Endothelial cell of hepatic sinusoid (primary cell): Measurements from ENCODE around the gene MYBPHL.

Experiments
- in situ Hi-C: cut with HindIII; loops from 2 replicates; pipeline ENCODE4 v1.10.0; 2017; ENCODE audit warnings: low sequenced_read_pairs

Gene MYBPHL

GRCh38 chr1:109281680-109282496 lies 24.9 kb downstream of the MYBPHL start:
- in situ Hi-C loops: no loop called here

- in situ Hi-C loops: no loop called here
Observed at GRCh38 chr1:109280862-109281261, 25.9 kb downstream of the MYBPHL start.

GRCh38 chr1:109279615-109280278 lies 27.1 kb downstream of the MYBPHL start:
- in situ Hi-C loops: loop anchor here (10.0 kb wide), 1 partner anchor 215 kb away; the partner anchor contains the start of gene CYB561D1

- in situ Hi-C loops: loop anchor here (10.0 kb wide), 1 partner anchor 217 kb away; the partner anchor contains the start of gene CYB561D1
Observed at GRCh38 chr1:109277434-109278204, 29.2 kb downstream of the MYBPHL start.

GRCh38 chr1:109275706-109276345 lies 31.0 kb downstream of the MYBPHL start:
- in situ Hi-C loops: loop anchor here (10.0 kb wide), 1 partner anchor 219 kb away; the partner anchor contains the start of gene CYB561D1

GRCh38 chr1:109274533-109275476 lies 32.0 kb downstream of the MYBPHL start:
- in situ Hi-C loops: loop anchor here (5.0 to 10.0 kb wide), 2 partner anchors 127 to 220 kb away; partner anchors contain the start of gene CYB561D1

- in situ Hi-C loops: loop anchor here (5.0 to 10.0 kb wide), 2 partner anchors 129 to 221 kb away; partner anchors contain the start of gene CYB561D1
Observed at GRCh38 chr1:109273570-109274288, 33.1 kb downstream of the MYBPHL start.

GRCh38 chr1:109272831-109273547 lies 33.8 kb downstream of the MYBPHL start:
- in situ Hi-C loops: loop anchor here (5.0 to 10.0 kb wide), 2 partner anchors 129 to 222 kb away; partner anchors contain the start of gene CYB561D1

GRCh38 chr1:109272021-109272799 lies 34.6 kb downstream of the MYBPHL start:
- in situ Hi-C loops: loop anchor here (5.0 to 10.0 kb wide), 2 partner anchors 130 to 223 kb away; partner anchors contain the start of gene CYB561D1

GRCh38 chr1:109271458-109271857 lies 35.4 kb downstream of the MYBPHL start:
- in situ Hi-C loops: loop anchor here (5.0 to 10.0 kb wide), 2 partner anchors 131 to 223 kb away; partner anchors contain the start of gene CYB561D1

- in situ Hi-C loops: loop anchor here (5.0 to 10.0 kb wide), 2 partner anchors 132 to 224 kb away; partner anchors contain the start of gene CYB561D1
Observed at GRCh38 chr1:109270623-109271317, 36.0 kb downstream of the MYBPHL start.

- in situ Hi-C loops: loop anchor here (5.0 to 10.0 kb wide), 2 partner anchors 132 to 225 kb away; partner anchors contain the start of gene CYB561D1
Observed at GRCh38 chr1:109269981-109270622, 36.7 kb downstream of the MYBPHL start.

GRCh38 chr1:109269212-109269980 lies 37.4 kb downstream of the MYBPHL start:
- in situ Hi-C loops: no loop called here

GRCh38 chr1:109268431-109269211 lies 38.2 kb downstream of the MYBPHL start:
- in situ Hi-C loops: no loop called here
